PC-3 (cell line): ENCODE data around the gene ZNF559.

Source experiments
- EZH2 ChIP-seq: fragments of 300-600 bp; sonication (generic); IDR thresholded peaks from one replicate; pipeline ENCODE4 v1.6.1; 2017; ENCODE audit warnings: antibody characterized with exemption, mild to moderate bottlenecking, low read length; ENCODE audit not compliant: unreplicated experiment
- EZH2phosphoT487 ChIP-seq: fragments of 300-600 bp; sonication (generic); IDR thresholded peaks from 2 replicates; pipeline ENCODE4 v1.6.1; 2018; ENCODE audit warnings: mild to moderate bottlenecking, antibody characterized with exemption, low read length, borderline replicate concordance
- TF ChIP-seq, protein P1 (sequence below): fragments of 300-600 bp; sonication (generic); conservative IDR thresholded peaks from 2 replicates; pipeline ENCODE4 v1.5.1; 2017; ENCODE audit warnings: antibody characterized with exemption, low read depth, mild to moderate bottlenecking, low read length

DNA sequence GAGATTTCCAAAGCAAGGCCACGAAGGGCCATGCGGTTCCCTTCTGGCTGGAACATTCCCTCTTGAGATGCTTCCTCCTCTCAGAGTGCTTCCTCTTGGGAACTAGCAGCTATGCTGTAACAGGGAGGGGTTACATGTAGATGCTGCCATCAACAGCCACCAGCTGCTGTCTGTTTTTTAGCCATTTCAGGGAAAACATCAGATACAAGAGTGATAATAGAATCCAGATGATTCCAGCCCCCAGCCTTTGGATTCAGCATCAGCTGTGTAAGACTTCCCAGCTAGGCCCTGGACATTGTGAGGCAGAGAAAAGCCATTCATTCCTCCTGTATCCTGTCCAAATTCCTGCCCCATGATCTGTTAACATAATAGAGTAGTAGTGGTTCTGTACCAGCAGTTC lies 30.7 kb downstream of the ZNF559 start:
- TF ChIP-seq EZH2 (no peak), EZH2phosphoT487 (no peak)
- TF ChIP-seq, protein P1, sequence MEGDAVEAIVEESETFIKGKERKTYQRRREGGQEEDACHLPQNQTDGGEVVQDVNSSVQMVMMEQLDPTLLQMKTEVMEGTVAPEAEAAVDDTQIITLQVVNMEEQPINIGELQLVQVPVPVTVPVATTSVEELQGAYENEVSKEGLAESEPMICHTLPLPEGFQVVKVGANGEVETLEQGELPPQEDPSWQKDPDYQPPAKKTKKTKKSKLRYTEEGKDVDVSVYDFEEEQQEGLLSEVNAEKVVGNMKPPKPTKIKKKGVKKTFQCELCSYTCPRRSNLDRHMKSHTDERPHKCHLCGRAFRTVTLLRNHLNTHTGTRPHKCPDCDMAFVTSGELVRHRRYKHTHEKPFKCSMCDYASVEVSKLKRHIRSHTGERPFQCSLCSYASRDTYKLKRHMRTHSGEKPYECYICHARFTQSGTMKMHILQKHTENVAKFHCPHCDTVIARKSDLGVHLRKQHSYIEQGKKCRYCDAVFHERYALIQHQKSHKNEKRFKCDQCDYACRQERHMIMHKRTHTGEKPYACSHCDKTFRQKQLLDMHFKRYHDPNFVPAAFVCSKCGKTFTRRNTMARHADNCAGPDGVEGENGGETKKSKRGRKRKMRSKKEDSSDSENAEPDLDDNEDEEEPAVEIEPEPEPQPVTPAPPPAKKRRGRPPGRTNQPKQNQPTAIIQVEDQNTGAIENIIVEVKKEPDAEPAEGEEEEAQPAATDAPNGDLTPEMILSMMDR = no peak
